NB4 (cell line): Measurements from ENCODE around the gene MCM8.

Experiments used
- CTCF ChIP-seq: IDR thresholded peaks from one replicate; pipeline ENCODE4 v1.5.1; 2012; ENCODE audit warnings: low read depth, low read length
- MAX ChIP-seq: IDR thresholded peaks from 2 replicates; pipeline ENCODE4 v1.6.1; 2011; ENCODE audit warnings: low read depth, low read length
- MYC ChIP-seq: IDR thresholded peaks from 2 replicates; pipeline ENCODE4 v1.6.1; 2011; ENCODE audit warnings: low read depth, low read length
- POLR2A ChIP-seq: IDR thresholded peaks from 2 replicates; pipeline ENCODE4 v1.6.1; 2011; ENCODE audit warnings: mild to moderate bottlenecking; ENCODE audit not compliant: insufficient read length; ENCODE audit errors: extremely low read depth

- TF ChIP-seq CTCF = no peak
- TF ChIP-seq MAX = no peak
- TF ChIP-seq POLR2A = no peak
- no peak for TF ChIP-seq MYC
Observed at GRCh38 chr20:5910186-5910585, 40.3 kb upstream of the MCM8 start.
